ENCODE results near the gene SBF1. TPM values are rescaled to one million over a fixed set of nuclear protein-coding genes. Genes with fewer than 3 reads are reported as not detected.

Gene SBF1
- total RNA-seq, 1 donor from 2014 or later = 55.8 TPM

GRCh38 chr22:50403701-50404101, 71.1 kb downstream of the SBF1 start:
- no peak for TF ChIP-seq CTCF (IDR thresholded peaks at IDR 0.05; ENCODE audit: borderline replicate concordance)
- peaks cover 22% of the 10 kb centered on the region for H3K36me3 ChIP-seq
- intact Hi-C loops (cut with micrococcal nuclease) = no loop called here
- H3K27me3 ChIP-seq (ENCODE audit: low read depth) = no peaks in the 10 kb centered on the region
- H3K27ac ChIP-seq (replicated peaks) = no peak overlapping the region
- no peaks in the 10 kb centered on the region for H3K9me3 ChIP-seq (replicated peaks)
- no peak overlapping the region for H3K4me3 ChIP-seq
- DNase-seq = peak; percentile 62
- H3K4me1 ChIP-seq = peaks cover 27% of the 10 kb centered on the region

GRCh38 chr22:50401907-50402306, 72.9 kb downstream of the SBF1 start:
- H3K4me1 ChIP-seq = peaks cover 27% of the 10 kb centered on the region
- peaks cover 4% of the 10 kb centered on the region for H3K36me3 ChIP-seq
- intact Hi-C loops (cut with micrococcal nuclease) = no loop called here
- DNase-seq = no peak
- no peak overlapping the region for H3K4me3 ChIP-seq
- H3K27ac ChIP-seq (replicated peaks) = no peak overlapping the region
- TF ChIP-seq CTCF (IDR thresholded peaks at IDR 0.05; ENCODE audit: borderline replicate concordance) = no peak
- no peaks in the 10 kb centered on the region for H3K9me3 ChIP-seq (replicated peaks)
- H3K27me3 ChIP-seq (ENCODE audit: low read depth) = no peaks in the 10 kb centered on the region

- no peaks in the 10 kb centered on the region for H3K9me3 ChIP-seq (replicated peaks)
- no peaks in the 10 kb centered on the region for H3K27me3 ChIP-seq (ENCODE audit: low read depth)
- H3K36me3 ChIP-seq = peaks cover 6% of the 10 kb centered on the region
- no peak for TF ChIP-seq CTCF (IDR thresholded peaks at IDR 0.05; ENCODE audit: borderline replicate concordance)
- intact Hi-C loops (cut with micrococcal nuclease) = no loop called here
- H3K4me1 ChIP-seq = peaks cover 27% of the 10 kb centered on the region
- H3K27ac ChIP-seq (replicated peaks) = no peak overlapping the region
- H3K4me3 ChIP-seq = no peak overlapping the region
- DNase-seq = no peak
Observed at GRCh38 chr22:50400931-50401330, 73.9 kb downstream of the SBF1 start.

GRCh38 chr22:50400406-50400805, 74.4 kb downstream of the SBF1 start:
- no peaks in the 10 kb centered on the region for H3K9me3 ChIP-seq (replicated peaks)
- intact Hi-C loops (cut with micrococcal nuclease) = no loop called here
- no peak for DNase-seq
- peak overlapping the region; percentile 57 for H3K27ac ChIP-seq (replicated peaks)
- H3K4me1 ChIP-seq = peaks cover 27% of the 10 kb centered on the region
- no peaks in the 10 kb centered on the region for H3K27me3 ChIP-seq (ENCODE audit: low read depth)
- H3K36me3 ChIP-seq = peaks cover 8% of the 10 kb centered on the region
- no peak for TF ChIP-seq CTCF (IDR thresholded peaks at IDR 0.05; ENCODE audit: borderline replicate concordance)
- H3K4me3 ChIP-seq = no peak overlapping the region

GRCh38 chr22:50399751-50400331, 75.0 kb downstream of the SBF1 start:
- Histone ChIP-seq H3K27ac (replicated peaks) (peak overlapping the region; percentile 57), H3K4me3 (no peak overlapping the region), H3K27me3 (ENCODE audit: low read depth) (no peaks in the 10 kb centered on the region), H3K36me3 (peaks cover 13% of the 10 kb centered on the region), H3K9me3 (replicated peaks) (no peaks in the 10 kb centered on the region), H3K4me1 (peaks cover 27% of the 10 kb centered on the region)
- intact Hi-C loops (cut with micrococcal nuclease) = no loop called here
- TF ChIP-seq CTCF (IDR thresholded peaks at IDR 0.05; ENCODE audit: borderline replicate concordance) = no peak
- DNase-seq = no peak
